Measurements from ENCODE around the gene CPED1.

Gene CPED1

GRCh38 chr7:120992272-120992964 is 3.9 kb downstream of the CPED1 start:
- Histone ChIP-seq H3K9me3 (ENCODE audit: control insufficient read depth, insufficient read depth, low read depth, low read length) (no peaks in the 10 kb centered on the region), H3K36me3 (ENCODE audit: control insufficient read depth in 2 of 2, insufficient read depth in 1 of 2, low read length in 2 of 2) (no peaks in the 10 kb centered on the region), H3K4me3 (ENCODE audit: low read depth, low read length) (no peak overlapping the region), H3K4me1 (ENCODE audit: control insufficient read depth, insufficient read depth, low read length) (no peaks in the 10 kb centered on the region), H3K27ac (ENCODE audit: extremely low read depth, low read depth, low read length) (no peak overlapping the region)
- ChIA-PET POLR2A (no interaction called here), CTCF (interaction anchor here (8.3 kb wide), 1 partner anchor 90 kb away, joined by 152 read pairs; no protein-coding TSS in a partner anchor)
- TF ChIP-seq ZSCAN18 (tag by site-specific recombination; IDR thresholded peaks at IDR 0.05): no peak

GRCh38 chr7:120992965-120993494 is 4.5 kb downstream of the CPED1 start:
- Histone ChIP-seq H3K9me3 (ENCODE audit: control insufficient read depth, insufficient read depth, low read depth, low read length) (no peaks in the 10 kb centered on the region), H3K4me3 (ENCODE audit: low read depth, low read length) (no peak overlapping the region), H3K4me1 (ENCODE audit: control insufficient read depth, insufficient read depth, low read length) (no peaks in the 10 kb centered on the region), H3K36me3 (ENCODE audit: control insufficient read depth in 2 of 2, insufficient read depth in 1 of 2, low read length in 2 of 2) (no peaks in the 10 kb centered on the region), H3K27ac (ENCODE audit: extremely low read depth, low read depth, low read length) (no peak overlapping the region)
- TF ChIP-seq ZBTB7A (tag by site-specific recombination; IDR thresholded peaks at IDR 0.05; ENCODE audit: low read depth): no peak
- no peak for TF ChIP-seq ZNF350 (tag by site-specific recombination; IDR thresholded peaks at IDR 0.05)
- no peak for TF ChIP-seq ZNF169 (tag by site-specific recombination; IDR thresholded peaks at IDR 0.05)
- TF ChIP-seq ZNF362 (tag by site-specific recombination; IDR thresholded peaks at IDR 0.05): no peak
- no peak for TF ChIP-seq ZNF837 (tag by site-specific recombination; IDR thresholded peaks at IDR 0.05)
- no peak for TF ChIP-seq ZNF704 (tag by site-specific recombination; IDR thresholded peaks at IDR 0.05)
- no peak for TF ChIP-seq ZNF174 (tag by site-specific recombination; IDR thresholded peaks at IDR 0.05)
- TF ChIP-seq HOXC10 (CRISPR knock-in tag; IDR thresholded peaks at IDR 0.05): no peak
- TF ChIP-seq ZNF521 (tag by site-specific recombination; IDR thresholded peaks at IDR 0.05): no peak
- no peak for TF ChIP-seq ZNF549 (tag by site-specific recombination; IDR thresholded peaks at IDR 0.05)
- TF ChIP-seq ZNF449 (tag by site-specific recombination; IDR thresholded peaks at IDR 0.05): no peak
- no peak for TF ChIP-seq ZSCAN30 (tag by site-specific recombination; IDR thresholded peaks at IDR 0.05)
- no peak for TF ChIP-seq YY1 (tag by site-specific recombination; IDR thresholded peaks at IDR 0.05)
- no peak for TF ChIP-seq ZNF610 (tag by site-specific recombination; IDR thresholded peaks at IDR 0.05; ENCODE audit: borderline replicate concordance)
- TF ChIP-seq ZNF324 (tag by site-specific recombination; IDR thresholded peaks at IDR 0.05): no peak
- TF ChIP-seq ZFP3 (tag by site-specific recombination; IDR thresholded peaks at IDR 0.05; ENCODE audit: low read depth): no peak
- no peak for TF ChIP-seq ZNF404 (tag by site-specific recombination; IDR thresholded peaks at IDR 0.05)
- TF ChIP-seq WT1 (tag by site-specific recombination; IDR thresholded peaks at IDR 0.05): no peak
- no peak for TF ChIP-seq GLI2 (tag by site-specific recombination; IDR thresholded peaks at IDR 0.05; ENCODE audit: borderline replicate concordance, low read depth)
- ChIA-PET POLR2A (no interaction called here), CTCF (no interaction called here)
